Measurements from ENCODE around the gene PKD1L1. TPM values are rescaled to one million over a fixed set of nuclear protein-coding genes. Genes with fewer than 3 reads are reported as not detected.

Gene PKD1L1
- total RNA-seq, 1 experiment from 2014 or later, result not detected

GRCh38 chr7:47873762-47874161, 74.5 kb downstream of the PKD1L1 start:
- CTCF ChIA-PET, result no interaction called here
- peak; percentile 37 for DNase-seq (ENCODE audit: unreplicated experiment)

GRCh38 chr7:47867286-47867685, 81.0 kb downstream of the PKD1L1 start:
- no peaks in the 10 kb centered on the region for H3K36me3 Mint-ChIP-seq (ENCODE audit: insufficient read depth, unreplicated experiment)
- no peak for TF ChIP-seq CTCF (IDR thresholded peaks at IDR 0.05; ENCODE audit: unreplicated experiment)
- no peak overlapping the region for H3K4me3 Mint-ChIP-seq (ENCODE audit: unreplicated experiment)
- ChIA-PET CTCF (interaction anchor here (0.6 kb wide), 1 partner anchor 28 kb away, joined by 3 read pairs; no protein-coding TSS in a partner anchor), POLR2A (no interaction called here)
- H3K9me3 Mint-ChIP-seq (ENCODE audit: unreplicated experiment), result no peaks in the 10 kb centered on the region
- intact Hi-C loops (cut with micrococcal nuclease), result no loop called here
- peaks cover 38% of the 10 kb centered on the region for H3K27me3 Mint-ChIP-seq (ENCODE audit: insufficient read depth, unreplicated experiment)
- no peak for DNase-seq (ENCODE audit: unreplicated experiment)
- no peak overlapping the region for H3K27ac Mint-ChIP-seq (ENCODE audit: low read depth, unreplicated experiment)
- no peaks in the 10 kb centered on the region for H3K4me1 Mint-ChIP-seq (ENCODE audit: insufficient read depth, unreplicated experiment)
- BruUV-seq (replicated peaks), result no TSS peak

More at GRCh38 chr7:47873762-47874161, 74.5 kb downstream of the PKD1L1 start:
- TF ChIP-seq CTCF (IDR thresholded peaks at IDR 0.05; ENCODE audit: unreplicated experiment), result no peak
- H3K27me3 Mint-ChIP-seq (ENCODE audit: insufficient read depth, unreplicated experiment), result peaks cover 36% of the 10 kb centered on the region
- POLR2A ChIA-PET, result no interaction called here
- no TSS peak for BruUV-seq (replicated peaks)
- no peaks in the 10 kb centered on the region for H3K9me3 Mint-ChIP-seq (ENCODE audit: unreplicated experiment)
- H3K36me3 Mint-ChIP-seq (ENCODE audit: insufficient read depth, unreplicated experiment), result no peaks in the 10 kb centered on the region
- intact Hi-C loops (cut with micrococcal nuclease), result no loop called here
- no peak overlapping the region for H3K27ac Mint-ChIP-seq (ENCODE audit: low read depth, unreplicated experiment)
- no peak overlapping the region for H3K4me3 Mint-ChIP-seq (ENCODE audit: unreplicated experiment)
- no peaks in the 10 kb centered on the region for H3K4me1 Mint-ChIP-seq (ENCODE audit: insufficient read depth, unreplicated experiment)

DNA sequence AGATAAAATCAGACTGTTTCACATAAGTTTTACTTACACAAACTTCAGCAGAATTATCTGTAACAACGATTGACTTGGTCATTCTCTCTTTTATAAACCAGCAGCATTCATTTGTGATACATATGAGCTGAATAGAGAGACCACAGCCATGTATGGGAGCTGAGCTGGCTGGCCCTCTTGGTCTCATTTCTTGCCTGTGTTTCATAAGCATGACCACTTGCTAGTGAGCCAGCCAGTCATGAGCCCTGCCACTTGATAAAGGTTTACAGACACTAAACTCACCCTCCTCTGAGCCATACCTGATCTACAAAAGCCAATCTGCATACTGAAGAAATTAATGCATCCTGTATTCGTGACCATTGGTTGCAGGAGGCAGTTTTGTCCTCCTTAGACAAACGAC, 82.1 kb downstream of the PKD1L1 start:
- no peak for DNase-seq (ENCODE audit: unreplicated experiment)
- H3K4me1 Mint-ChIP-seq (ENCODE audit: insufficient read depth, unreplicated experiment), result no peaks in the 10 kb centered on the region
- H3K27me3 Mint-ChIP-seq (ENCODE audit: insufficient read depth, unreplicated experiment), result peaks cover 29% of the 10 kb centered on the region
- H3K36me3 Mint-ChIP-seq (ENCODE audit: insufficient read depth, unreplicated experiment), result no peaks in the 10 kb centered on the region
- H3K9me3 Mint-ChIP-seq (ENCODE audit: unreplicated experiment), result no peaks in the 10 kb centered on the region
- BruUV-seq (replicated peaks), result no TSS peak
- ChIA-PET POLR2A (interaction anchor here (0.6 kb wide), 1 partner anchor 227 kb away, joined by 3 read pairs; no protein-coding TSS in a partner anchor), CTCF (no interaction called here)
- no peak overlapping the region for H3K4me3 Mint-ChIP-seq (ENCODE audit: unreplicated experiment)
- H3K27ac Mint-ChIP-seq (ENCODE audit: low read depth, unreplicated experiment), result no peak overlapping the region
- intact Hi-C loops (cut with micrococcal nuclease), result no loop called here
- TF ChIP-seq CTCF (IDR thresholded peaks at IDR 0.05; ENCODE audit: unreplicated experiment), result no peak

DNA sequence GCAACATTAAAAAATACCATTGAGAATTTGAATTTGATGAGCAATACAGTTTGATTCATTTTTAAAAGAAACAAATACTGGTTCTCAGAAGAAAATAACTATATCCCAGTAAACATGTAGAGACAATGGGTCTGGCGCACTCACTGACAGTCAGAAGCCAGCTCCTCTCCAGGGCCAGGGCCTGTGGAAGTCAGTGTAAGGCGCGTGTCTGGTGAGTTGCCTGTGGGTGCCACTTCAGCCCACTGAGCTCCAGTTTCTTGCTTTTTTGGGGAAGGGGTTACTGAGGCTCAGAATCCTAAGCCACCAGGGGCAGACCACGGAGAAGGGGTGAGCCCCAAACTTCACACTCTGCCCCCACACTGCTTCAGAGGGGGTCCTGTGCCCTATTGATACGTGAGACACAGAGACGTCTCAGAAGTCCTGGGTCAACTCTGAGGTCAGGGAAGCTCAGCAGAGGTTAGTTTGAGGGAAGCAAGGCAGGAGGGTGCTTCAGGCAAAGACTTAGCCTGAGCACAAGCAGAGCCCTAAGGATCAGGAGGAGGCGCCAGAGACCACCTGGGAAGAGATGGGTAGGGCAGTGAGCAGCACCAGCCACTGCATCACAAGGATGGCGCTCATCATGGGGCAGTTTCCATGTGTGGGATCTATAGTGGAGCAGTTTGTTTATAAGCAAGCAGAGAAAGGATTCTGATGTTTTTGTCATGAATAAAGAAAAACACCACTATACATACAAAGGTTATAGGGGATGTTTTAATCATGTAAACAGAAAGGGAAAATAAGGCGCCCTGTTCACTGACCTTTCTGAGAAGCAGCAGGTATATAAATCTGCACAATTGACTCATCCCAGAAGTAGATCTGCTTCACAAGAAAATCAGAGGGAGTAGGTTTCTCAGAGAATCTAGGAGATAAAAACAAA, 95.7 kb downstream of the PKD1L1 start:
- H3K27ac Mint-ChIP-seq (ENCODE audit: low read depth, unreplicated experiment), result no peak overlapping the region
- DNase-seq (ENCODE audit: unreplicated experiment), result peak; percentile 18
- intact Hi-C loops (cut with micrococcal nuclease), result no loop called here
- no peaks in the 10 kb centered on the region for H3K36me3 Mint-ChIP-seq (ENCODE audit: insufficient read depth, unreplicated experiment)
- no TSS peak for BruUV-seq (replicated peaks)
- H3K4me1 Mint-ChIP-seq (ENCODE audit: insufficient read depth, unreplicated experiment), result no peaks in the 10 kb centered on the region
- CTCF ChIA-PET, result interaction anchor here (0.5 to 1.5 kb wide), 2 partner anchors 92 to 211 kb away, joined by 3 to 10 read pairs; no protein-coding TSS in a partner anchor
- no peak for TF ChIP-seq CTCF (IDR thresholded peaks at IDR 0.05; ENCODE audit: unreplicated experiment)
- peaks cover 17% of the 10 kb centered on the region for H3K27me3 Mint-ChIP-seq (ENCODE audit: insufficient read depth, unreplicated experiment)
- H3K9me3 Mint-ChIP-seq (ENCODE audit: unreplicated experiment), result no peaks in the 10 kb centered on the region
- POLR2A ChIA-PET, result no interaction called here
- H3K4me3 Mint-ChIP-seq (ENCODE audit: unreplicated experiment), result no peak overlapping the region

All from MCF 10A (cell line).